BE2C (cell line): ENCODE data around the gene NOVA2.

Source experiments
- DNase-seq: peaks from one replicate; pipeline ENCODE4 v3.0.0-alpha.2; 2020
- H3K27me3 ChIP-seq: fragments of 250-450 bp; sonication (Bioruptor Pico); 2 replicates; pipeline ENCODE4 v1.5.1; 2020; ENCODE audit warnings: mild to moderate bottlenecking
- H3K36me3 ChIP-seq: fragments of 250-450 bp; sonication (Bioruptor Pico); 2 replicates; pipeline ENCODE4 v1.5.1; 2020; ENCODE audit warnings: mild to moderate bottlenecking
- H3K4me1 ChIP-seq: fragments of 250-450 bp; sonication (Bioruptor Pico); 2 replicates; pipeline ENCODE4 v1.5.1; 2020
- H3K4me3 ChIP-seq: 2 replicates; pipeline ENCODE4 v1.5.1; 2011; ENCODE audit warnings: low read depth, low read length
- H3K9me3 ChIP-seq: fragments of 250-450 bp; sonication (Bioruptor Pico); 2 replicates; pipeline ENCODE4 v1.5.1; 2020
- CTCF ChIP-seq: IDR thresholded peaks from 2 replicates; pipeline ENCODE4 v1.5.1; 2012; ENCODE audit warnings: mild to moderate bottlenecking, low read depth, low read length

Gene NOVA2

GRCh38 chr19:45929247-45929646 lies 44.4 kb downstream of the NOVA2 start:
- Histone ChIP-seq H3K4me1 (0 out of 2 replicates have a peak, but pooled peaks cover 3% of the 10 kb centered on the region), H3K9me3 (no peaks in the 10 kb centered on the region), H3K27me3 (no peaks in the 10 kb centered on the region), H3K4me3 (no peak overlapping the region), H3K36me3 (no peaks in the 10 kb centered on the region)
- no peak for TF ChIP-seq CTCF
- no peak for DNase-seq

GRCh38 chr19:45927565-45928261 lies 46.0 kb downstream of the NOVA2 start:
- H3K9me3 ChIP-seq: no peaks in the 10 kb centered on the region
- H3K4me3 ChIP-seq: peak overlapping the region; percentile 9; the same call in 1 of the 2 replicates

GRCh38 chr19:45924891-45925447 lies 48.7 kb downstream of the NOVA2 start:
- DNase-seq: no peak
- TF ChIP-seq CTCF: no peak
- Histone ChIP-seq H3K9me3 (no peaks in the 10 kb centered on the region), H3K27me3 (no peaks in the 10 kb centered on the region), H3K4me3 (no peak overlapping the region), H3K36me3 (no peaks in the 10 kb centered on the region), H3K4me1 (0 out of 2 replicates have a peak, but pooled peaks cover 3% of the 10 kb centered on the region)

More at GRCh38 chr19:45927565-45928261, 46.0 kb downstream of the NOVA2 start:
- Histone ChIP-seq H3K27me3 (no peaks in the 10 kb centered on the region), H3K4me1 (0 out of 2 replicates have a peak, but pooled peaks cover 3% of the 10 kb centered on the region), H3K36me3 (no peaks in the 10 kb centered on the region)
- DNase-seq: peak; percentile 95
- TF ChIP-seq CTCF: peak; percentile 44

- no peak for DNase-seq
- Histone ChIP-seq H3K9me3 (no peaks in the 10 kb centered on the region), H3K4me3 (no peak overlapping the region), H3K4me1 (no peaks in the 10 kb centered on the region), H3K36me3 (no peaks in the 10 kb centered on the region), H3K27me3 (no peaks in the 10 kb centered on the region)
- TF ChIP-seq CTCF: peak; percentile 33
These were observed 51.4 kb downstream of the NOVA2 start for GRCh38 chr19:45922281-45922680.

- H3K4me1 ChIP-seq: no peaks in the 10 kb centered on the region
- H3K9me3 ChIP-seq: no peaks in the 10 kb centered on the region
- no peak overlapping the region for H3K4me3 ChIP-seq
- TF ChIP-seq CTCF: no peak
- no peak for DNase-seq
- H3K27me3 ChIP-seq: no peaks in the 10 kb centered on the region
- no peaks in the 10 kb centered on the region for H3K36me3 ChIP-seq
These were observed 53.2 kb downstream of the NOVA2 start for GRCh38 chr19:45920458-45920857.

- no peaks in the 10 kb centered on the region for H3K27me3 ChIP-seq
These were observed 54.0 kb downstream of the NOVA2 start for GRCh38 chr19:45919678-45920077.

More at GRCh38 chr19:45919678-45920077, 54.0 kb downstream of the NOVA2 start:
- Histone ChIP-seq H3K4me1 (no peaks in the 10 kb centered on the region), H3K36me3 (no peaks in the 10 kb centered on the region), H3K4me3 (no peak overlapping the region), H3K9me3 (no peaks in the 10 kb centered on the region)
- DNase-seq: no peak
- TF ChIP-seq CTCF: no peak
